Liver (tissue), 9 donors: Measurements from ENCODE around the gene LTB4R2. TPM values are rescaled to one million over a fixed set of nuclear protein-coding genes. Genes with fewer than 3 reads are reported as not detected.

Source experiments
- DNase-seq: peaks from one replicate; pipeline ENCODE4 v3.0.0-alpha.2; 2017; ENCODE audit warnings: low spot score
- H3K27ac ChIP-seq, 2 donors: one replicate each; pipeline ENCODE4 v1.7.0; 2013; ENCODE audit warnings: inconsistent platforms in 2 of 2, low read length in 2 of 2, control low read depth in 1 of 2, low read depth in 1 of 2, mild to moderate bottlenecking in 1 of 2
- H3K27me3 ChIP-seq, 4 donors: one replicate each; pipeline versions ENCODE4 v1.6.1 to v1.7.0; 2013; ENCODE audit warnings: low read length in 3 of 4, inconsistent platforms in 1 of 4, mild to moderate bottlenecking in 1 of 4, moderate library complexity in 1 of 4; ENCODE audit not compliant: control insufficient read depth in 4 of 4, insufficient read depth in 4 of 4
- H3K36me3 ChIP-seq, 4 donors: one replicate each; pipeline versions ENCODE4 v1.6.1 to v1.7.0; 2013; ENCODE audit warnings: low read length in 3 of 4, mild to moderate bottlenecking in 3 of 4, low read depth in 1 of 4, moderate library complexity in 1 of 4; ENCODE audit not compliant: control insufficient read depth in 4 of 4, insufficient read depth in 3 of 4
- H3K4me1 ChIP-seq, 4 donors: one replicate each; pipeline versions ENCODE4 v1.6.1 to v1.7.0; 2013; ENCODE audit warnings: low read length in 3 of 4, mild to moderate bottlenecking in 3 of 4, moderate library complexity in 1 of 4; ENCODE audit not compliant: control insufficient read depth in 4 of 4, insufficient read depth in 4 of 4
- H3K4me3 ChIP-seq, 3 donors: one replicate each; pipeline versions ENCODE4 v1.6.1 to v1.7.0; 2013; ENCODE audit warnings: low read length in 3 of 3, control low read depth in 1 of 3, low read depth in 1 of 3, mild to moderate bottlenecking in 1 of 3
- H3K9ac ChIP-seq, 2 donors: one replicate each; pipeline ENCODE4 v1.7.0; 2013; ENCODE audit warnings: low read length in 2 of 2, mild to moderate bottlenecking in 2 of 2, moderate library complexity in 2 of 2, control low read depth in 1 of 2, low read depth in 1 of 2
- H3K9me3 ChIP-seq, 4 donors: one replicate each; pipeline versions ENCODE4 v1.6.1 to v1.7.0; 2013; ENCODE audit warnings: low read length in 3 of 4; ENCODE audit not compliant: control insufficient read depth in 4 of 4
- ATF3 ChIP-seq: IDR thresholded peaks from 2 replicates; pipeline ENCODE4 v1.6.1; 2016; ENCODE audit warnings: antibody characterized with exemption
- CTCF ChIP-seq: fragments of 150-350 bp; IDR thresholded peaks from 2 replicates; pipeline ENCODE4 v1.5.1; 2017; ENCODE audit warnings: improper control_type of control experiment, low read depth, low read length; ENCODE audit not compliant: missing input control
- EGR1 ChIP-seq, 2 donors: IDR thresholded peaks; 2 replicates each; pipeline ENCODE4 v1.6.1; 2016 to 2018; ENCODE audit warnings: antibody characterized with exemption in 2 of 2, low read depth in 2 of 2
- FOXA1 ChIP-seq: IDR thresholded peaks from 2 replicates; pipeline ENCODE4 v1.6.1; 2016; ENCODE audit warnings: antibody characterized with exemption
- FOXA2 ChIP-seq: IDR thresholded peaks from 2 replicates; pipeline ENCODE4 v1.6.1; 2016; ENCODE audit warnings: antibody characterized with exemption
- GABPA ChIP-seq, 2 donors: IDR thresholded peaks in 1 of 2; conservative IDR thresholded peaks in 1 of 2; 2 replicates each; pipeline ENCODE4 v1.6.1; 2016; ENCODE audit warnings: antibody characterized with exemption in 2 of 2, mild to moderate bottlenecking in 1 of 2, moderate library complexity in 1 of 2
- HNF4A ChIP-seq, 2 donors: conservative IDR thresholded peaks; 2 replicates each; pipeline ENCODE4 v1.6.1; 2016; ENCODE audit warnings: antibody characterized with exemption in 2 of 2, mild to moderate bottlenecking in 2 of 2
- HNF4G ChIP-seq: IDR thresholded peaks from 2 replicates; pipeline ENCODE4 v1.6.1; 2016; ENCODE audit warnings: antibody characterized with exemption
- JUND ChIP-seq, 2 donors: IDR thresholded peaks; 2 replicates each; pipeline ENCODE4 v1.6.1; 2016; ENCODE audit warnings: antibody characterized with exemption in 2 of 2
- NR2F2 ChIP-seq: IDR thresholded peaks from 2 replicates; pipeline ENCODE4 v1.6.1; 2016; ENCODE audit warnings: antibody characterized with exemption
- RAD21 ChIP-seq, 2 donors: IDR thresholded peaks; 2 replicates each; pipeline ENCODE4 v1.6.1; 2016; ENCODE audit warnings: antibody characterized with exemption in 2 of 2, mild to moderate bottlenecking in 2 of 2
- REST ChIP-seq: IDR thresholded peaks from 2 replicates; pipeline ENCODE4 v1.6.1; 2016; ENCODE audit warnings: antibody characterized with exemption, mild to moderate bottlenecking
- RXRA ChIP-seq, 2 donors: IDR thresholded peaks; 2 replicates each; pipeline ENCODE4 v1.6.1; 2017 to 2018; ENCODE audit warnings: antibody characterized with exemption in 2 of 2, mild to moderate bottlenecking in 1 of 2
- SP1 ChIP-seq: IDR thresholded peaks from 2 replicates; pipeline ENCODE4 v1.6.1; 2018; ENCODE audit warnings: antibody characterized with exemption, mild to moderate bottlenecking
- TAF1 ChIP-seq: conservative IDR thresholded peaks from 2 replicates; pipeline ENCODE4 v1.6.1; 2016; ENCODE audit warnings: antibody characterized with exemption, mild to moderate bottlenecking
- YY1 ChIP-seq: IDR thresholded peaks from 2 replicates; pipeline ENCODE4 v1.6.1; 2016; ENCODE audit warnings: antibody characterized with exemption, mild to moderate bottlenecking
- ZBTB33 ChIP-seq: IDR thresholded peaks from 2 replicates; pipeline ENCODE4 v1.6.1; 2016; ENCODE audit warnings: antibody characterized with exemption
- WGBS: extraction: QIAGEN DNeasy Blood & Tissue Kit; methylation state at CpG from one replicate; pipeline ENCODE4 v1.1.7; 2013; 5-methylcytosine and 5-hydroxymethylcytosine counted together
- polyA plus RNA-seq, 2 donors: library from polyadenylated mRNA; stranded (reverse) in 1 of 2; unstranded in 1 of 2; fragments of 200-250 nt in 1 of 2; fragments of >200 nt in 1 of 2; fragmentation: Nextera tagmentation in 1 of 2; extraction: Ambion mirVana in 1 of 2; gene quantifications; one replicate each; pipeline versions ENCODE4 v1.2.1 to v1.2.3, GENCODE V29; 2013 to 2015
- total RNA-seq, 2 donors: library from RNA; depleted of rRNA; stranded (reverse); fragments of >200 nt; gene quantifications; one replicate each; pipeline ENCODE4 v1.2.3, GENCODE V29; 2014
- TF ChIP-seq, protein P1 (sequence below): IDR thresholded peaks from 2 replicates; pipeline ENCODE4 v1.6.1; 2016; ENCODE audit warnings: antibody characterized with exemption
- donor health status: healthy.
- donor health status: healthy.
- donor health status: healthy.
- donor health status: healthy.
- donor health status: healthy.

LTB4R2 gene
- total and polyA plus RNA-seq, 4 donors, result 0.28 to 11.3 (median 1.9) TPM

GRCh38 chr14:24311837-24312615, 2.1 kb downstream of the LTB4R2 start:
- Histone ChIP-seq H3K27me3 (no peaks in the 10 kb centered on the region), H3K36me3 (no peaks in the 10 kb centered on the region), H3K4me3 (peak overlapping the region in 1 of 3 donors; percentile 49), H3K4me1 (peaks cover 27 to 50% (median 39%) of the 10 kb centered on the region in 4 donors), H3K9ac (no peak overlapping the region), H3K9me3 (no peaks in the 10 kb centered on the region), H3K27ac (peak overlapping the region; percentile 92 to 97)
- DNase-seq, result no peak
- TF ChIP-seq SP1, result peak; percentile 6
- TF ChIP-seq YY1, result peak; percentile 93
- no peak for TF ChIP-seq HNF4G
- TF ChIP-seq HNF4A (conservative IDR thresholded peaks at IDR 0.05), result peak; percentile 14 to 16
- 92% methylated on average over 1 of the region's 1 CpG for WGBS

GRCh38 chr14:24312736-24313507, 3.0 kb downstream of the LTB4R2 start:
- 76% methylated on average over 9 of the region's 9 CpGs for WGBS
- peak; percentile 38 for TF ChIP-seq YY1
- no peak for TF ChIP-seq ZBTB33
- TF ChIP-seq JUND (IDR thresholded peaks at IDR 0.05), result no peak
- TF ChIP-seq GABPA (IDR thresholded peaks at IDR 0.05 in 1 of 2, conservative IDR thresholded peaks at IDR 0.05 in 1 of 2), result no peak
- TF ChIP-seq, protein P1, sequence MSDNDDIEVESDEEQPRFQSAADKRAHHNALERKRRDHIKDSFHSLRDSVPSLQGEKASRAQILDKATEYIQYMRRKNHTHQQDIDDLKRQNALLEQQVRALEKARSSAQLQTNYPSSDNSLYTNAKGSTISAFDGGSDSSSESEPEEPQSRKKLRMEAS, result peak; percentile 49
- peak; percentile 36 for TF ChIP-seq SP1
- peak in 1 of 2 donors; percentile 45 for TF ChIP-seq RXRA (IDR thresholded peaks at IDR 0.05)
- TF ChIP-seq HNF4A (conservative IDR thresholded peaks at IDR 0.05), result no peak
- no peak for TF ChIP-seq FOXA2
- no peak for TF ChIP-seq ATF3
- no peak for TF ChIP-seq TAF1
- TF ChIP-seq CTCF, result no peak
- no peak for TF ChIP-seq REST
- TF ChIP-seq RAD21 (IDR thresholded peaks at IDR 0.05), result no peak
- TF ChIP-seq EGR1 (IDR thresholded peaks at IDR 0.05; ENCODE audit: low read depth in 2 of 2), result no peak
- TF ChIP-seq FOXA1, result no peak
- peak; percentile 85 for TF ChIP-seq NR2F2
- no peak for TF ChIP-seq HNF4G

More at GRCh38 chr14:24312736-24313507, 3.0 kb downstream of the LTB4R2 start:
- Histone ChIP-seq H3K4me1 (peaks cover 27 to 50% (median 37%) of the 10 kb centered on the region in 4 donors), H3K27me3 (no peaks in the 10 kb centered on the region), H3K27ac (peak overlapping the region; percentile 92 to 97), H3K9me3 (no peaks in the 10 kb centered on the region), H3K9ac (peak overlapping the region in 1 of 2 donors; percentile 15), H3K4me3 (no peak overlapping the region), H3K36me3 (no peaks in the 10 kb centered on the region)
- no peak for DNase-seq
